ENCODE measurements around the gene TMEM121B. TPM values are rescaled to one million over a fixed set of nuclear protein-coding genes. Genes with fewer than 3 reads are reported as not detected.

TMEM121B gene
- total and polyA plus RNA-seq, 2 experiments from 2014 or later, result 2.0 to 7.2 TPM

- Histone ChIP-seq H3K36me3 (ENCODE audit: insufficient read depth) (no peaks in the 10 kb centered on the region; the same call in 1 of the 2 replicates), H2AFZ (no peak overlapping the region), H3K4me2 (no peak overlapping the region), H4K20me1 (replicated peaks; ENCODE audit: insufficient read depth) (0 out of 2 replicates have a peak, but pooled peaks cover 3% of the 10 kb centered on the region), H3K4me1 (ENCODE audit: insufficient read depth) (no peaks in the 10 kb centered on the region), H3K4me3 (no peak overlapping the region), H3K79me2 (replicated peaks; ENCODE audit: insufficient read depth) (no peaks in the 10 kb centered on the region), H3K27me3 (ENCODE audit: insufficient read depth) (no peaks in the 10 kb centered on the region), H3K9me2 (ENCODE audit: insufficient read depth) (no peaks in the 10 kb centered on the region), H3F3A (replicated peaks; ENCODE audit: low read depth) (0 out of 2 replicates have a peak, but pooled peaks cover 2% of the 10 kb centered on the region), H3K27ac (ENCODE audit: low read depth) (no peak overlapping the region)
- Mint-ChIP-seq H3K27ac (no peak overlapping the region), H3K36me3 (ENCODE audit: low read depth) (peaks cover 6% of the 10 kb centered on the region; the same call in 2 of the 3 replicates), H3K4me1 (peaks cover 10% of the 10 kb centered on the region; the same call in 2 of the 3 replicates), H3K9me3 (no peaks in the 10 kb centered on the region; the same call in 2 of the 3 replicates), H3K27me3 (ENCODE audit: insufficient read depth, low read depth, poor library complexity) (peaks cover 5% of the 10 kb centered on the region), H3K4me3 (no peak overlapping the region)
- DNase-seq (ENCODE audit: low spot score) (no peak), ATAC-seq (no peak)
- no peak for TF ChIP-seq NANOG (IDR thresholded peaks at IDR 0.05; ENCODE audit: borderline replicate concordance)
- TF ChIP-seq EZH2 (IDR thresholded peaks at IDR 0.05; ENCODE audit: low read depth, unreplicated experiment), result no peak
- TF ChIP-seq ZNF331 (CRISPR knock-in tag; IDR thresholded peaks at IDR 0.05; ENCODE audit: low read depth), result no peak
- TF ChIP-seq REST (IDR thresholded peaks at IDR 0.05; ENCODE audit: unreplicated experiment), result no peak
- TF ChIP-seq EZH2phosphoT487 (IDR thresholded peaks at IDR 0.05; ENCODE audit: unreplicated experiment), result no peak
Observed at GRCh38 chr22:17106785-17107546, 14.2 kb downstream of the TMEM121B start.

GRCh38 chr22:17106161-17106784, 14.9 kb downstream of the TMEM121B start:
- Mint-ChIP-seq H3K36me3 (ENCODE audit: low read depth) (peaks cover 6% of the 10 kb centered on the region; the same call in 2 of the 3 replicates), H3K9me3 (no peaks in the 10 kb centered on the region; the same call in 2 of the 3 replicates)

More at GRCh38 chr22:17106161-17106784, 14.9 kb downstream of the TMEM121B start:
- no peaks in the 10 kb centered on the region for H3K4me1 ChIP-seq (ENCODE audit: insufficient read depth)
- 0 out of 2 replicates have a peak, but pooled peaks cover 3% of the 10 kb centered on the region for H4K20me1 ChIP-seq (replicated peaks; ENCODE audit: insufficient read depth)
- no peak overlapping the region for H3K4me2 ChIP-seq
- no peak overlapping the region for H3K27ac Mint-ChIP-seq
- DNase-seq (ENCODE audit: low spot score), result peak; percentile 60
- no peaks in the 10 kb centered on the region for H3K9me2 ChIP-seq (ENCODE audit: insufficient read depth)
- 0 out of 2 replicates have a peak, but pooled peaks cover 2% of the 10 kb centered on the region for H3F3A ChIP-seq (replicated peaks; ENCODE audit: low read depth)
- H3K27ac ChIP-seq (ENCODE audit: low read depth), result no peak overlapping the region
- H2AFZ ChIP-seq, result no peak overlapping the region
- H3K4me3 Mint-ChIP-seq, result no peak overlapping the region
- TF ChIP-seq EZH2 (IDR thresholded peaks at IDR 0.05; ENCODE audit: low read depth, unreplicated experiment) (no peak), CTCF (conservative IDR thresholded peaks at IDR 0.05; ENCODE audit: low read depth in 2 of 2) (peak; percentile 37 to 49), STAT1 (IDR thresholded peaks at IDR 0.05; ENCODE audit: unreplicated experiment) (no peak), JUNB (IDR thresholded peaks at IDR 0.05; ENCODE audit: unreplicated experiment) (no peak), POLR2AphosphoS5 (IDR thresholded peaks at IDR 0.05; ENCODE audit: low read depth) (no peak)
- H3K4me3 ChIP-seq, result no peak overlapping the region
- peaks cover 5% of the 10 kb centered on the region for H3K27me3 Mint-ChIP-seq (ENCODE audit: insufficient read depth, low read depth, poor library complexity)
- H3K4me1 Mint-ChIP-seq, result peaks cover 7% of the 10 kb centered on the region; the same call in 2 of the 3 replicates
- no peaks in the 10 kb centered on the region; the same call in 1 of the 2 replicates for H3K36me3 ChIP-seq (ENCODE audit: insufficient read depth)
- peak; percentile 89 for ATAC-seq
- H3K27me3 ChIP-seq (ENCODE audit: insufficient read depth), result no peaks in the 10 kb centered on the region
- no peaks in the 10 kb centered on the region for H3K79me2 ChIP-seq (replicated peaks; ENCODE audit: insufficient read depth)

All from GM23338 (cell line).